ENCODE measurements around the gene CRB2. TPM values are rescaled to one million over a fixed set of nuclear protein-coding genes. Genes with fewer than 3 reads are reported as not detected.

Gene CRB2
- polyA plus RNA-seq, 1 experiment: not detected

- no peak overlapping the region for H3K4me3 ChIP-seq (ENCODE audit: low read depth, low read length)
- no peaks in the 10 kb centered on the region for H3K36me3 ChIP-seq (ENCODE audit: control insufficient read depth, insufficient read depth, low read length)
- TF ChIP-seq CTCF (IDR thresholded peaks at IDR 0.05; ENCODE audit: insufficient read depth, low read depth, low read length): no peak
- ChIA-PET CTCF (interaction anchor here (0.9 to 1.3 kb wide), 4 partner anchors 10 to 15 kb away, joined by 3 to 4 read pairs (median 4); no protein-coding TSS in a partner anchor), POLR2A (no interaction called here)
- no peak for DNase-seq (ENCODE audit: low read depth)
- H3K27me3 ChIP-seq (ENCODE audit: control insufficient read depth, insufficient read depth, low read length): peaks cover 12% of the 10 kb centered on the region
Observed at GRCh38 chr9:123364241-123364824, 8.3 kb downstream of the CRB2 start.

- CTCF ChIA-PET: interaction anchor here (1.2 to 1.3 kb wide), 3 partner anchors 11 to 16 kb away, joined by 3 to 4 read pairs (median 4); no protein-coding TSS in a partner anchor
- DNase-seq (ENCODE audit: low read depth): no peak
- peaks cover 9% of the 10 kb centered on the region for H3K27me3 ChIP-seq (ENCODE audit: control insufficient read depth, insufficient read depth, low read length)
Observed at GRCh38 chr9:123365287-123365880, 9.4 kb downstream of the CRB2 start.

GRCh38 chr9:123365881-123366528 lies 10.0 kb downstream of the CRB2 start:
- no peak for DNase-seq (ENCODE audit: low read depth)
- H3K36me3 ChIP-seq (ENCODE audit: control insufficient read depth, insufficient read depth, low read length): no peaks in the 10 kb centered on the region
- ChIA-PET CTCF (interaction anchor here (1.2 to 1.7 kb wide), 2 partner anchors 12 to 16 kb away, joined by 4 to 7 read pairs; no protein-coding TSS in a partner anchor), POLR2A (no interaction called here)
- no peak overlapping the region for H3K4me3 ChIP-seq (ENCODE audit: low read depth, low read length)
- H3K27me3 ChIP-seq (ENCODE audit: control insufficient read depth, insufficient read depth, low read length): peaks cover 7% of the 10 kb centered on the region
- no peak for TF ChIP-seq CTCF (IDR thresholded peaks at IDR 0.05; ENCODE audit: insufficient read depth, low read depth, low read length)

More at GRCh38 chr9:123365287-123365880, 9.4 kb downstream of the CRB2 start:
- peak; percentile 36; the same call in 1 of the 2 replicates for TF ChIP-seq CTCF (IDR thresholded peaks at IDR 0.05; ENCODE audit: insufficient read depth, low read depth, low read length)
- POLR2A ChIA-PET: no interaction called here
- Histone ChIP-seq H3K4me3 (ENCODE audit: low read depth, low read length) (no peak overlapping the region), H3K36me3 (ENCODE audit: control insufficient read depth, insufficient read depth, low read length) (no peaks in the 10 kb centered on the region)

GRCh38 chr9:123368023-123368422 lies 12.0 kb downstream of the CRB2 start:
- Histone ChIP-seq H3K4me3 (ENCODE audit: low read depth, low read length) (no peak overlapping the region), H3K27me3 (ENCODE audit: control insufficient read depth, insufficient read depth, low read length) (peaks cover 16% of the 10 kb centered on the region), H3K36me3 (ENCODE audit: control insufficient read depth, insufficient read depth, low read length) (no peaks in the 10 kb centered on the region)
- DNase-seq (ENCODE audit: low read depth): no peak
- ChIA-PET CTCF (interaction anchor here (0.7 to 1.5 kb wide), 6 partner anchors 13 to 742 kb away, joined by 3 to 6 read pairs (median 4); no protein-coding TSS in a partner anchor), POLR2A (no interaction called here)
- TF ChIP-seq CTCF (IDR thresholded peaks at IDR 0.05; ENCODE audit: insufficient read depth, low read depth, low read length): no peak

GRCh38 chr9:123368536-123369153 lies 12.6 kb downstream of the CRB2 start:
- DNase-seq (ENCODE audit: low read depth): no peak
- CTCF ChIA-PET: interaction anchor here (0.7 to 1.5 kb wide), 6 partner anchors 12 to 741 kb away, joined by 3 to 6 read pairs (median 4); no protein-coding TSS in a partner anchor

More at GRCh38 chr9:123368536-123369153, 12.6 kb downstream of the CRB2 start:
- H3K36me3 ChIP-seq (ENCODE audit: control insufficient read depth, insufficient read depth, low read length): no peaks in the 10 kb centered on the region
- H3K4me3 ChIP-seq (ENCODE audit: low read depth, low read length): no peak overlapping the region
- POLR2A ChIA-PET: no interaction called here
- H3K27me3 ChIP-seq (ENCODE audit: control insufficient read depth, insufficient read depth, low read length): peaks cover 14% of the 10 kb centered on the region
- no peak for TF ChIP-seq CTCF (IDR thresholded peaks at IDR 0.05; ENCODE audit: insufficient read depth, low read depth, low read length)
